H7 (cell line): ENCODE data around the gene CIITA. TPM values are rescaled to one million over a fixed set of nuclear protein-coding genes. Genes with fewer than 3 reads are reported as not detected.
"Not testable (repeated sequence)": the region's sequence is repeated elsewhere in the genome, so short reads cannot be mapped to it uniquely, and the experiment has no call there.

Experiments used
- DNase-seq: peaks from one replicate; pipeline ENCODE4 v3.0.0; 2012
- H3K27me3 ChIP-seq: 2 replicates; pipeline ENCODE4 v1.6.0; 2011; ENCODE audit warnings: mild to moderate bottlenecking, low read length; ENCODE audit not compliant: control insufficient read depth, insufficient read depth
- H3K36me3 ChIP-seq: replicated peaks from 2 replicates; pipeline ENCODE4 v1.5.1; 2011; ENCODE audit warnings: low read length; ENCODE audit not compliant: control insufficient read depth, insufficient read depth
- H3K4me3 ChIP-seq: 2 replicates; pipeline ENCODE4 v1.5.1; 2011; ENCODE audit warnings: low read depth, mild to moderate bottlenecking, control low read depth, low read length, moderate library complexity; ENCODE audit not compliant: insufficient read depth
- total RNA-seq: library from RNA; depleted of rRNA; stranded (reverse); fragments of >200 nt; shearing (Covaris generic); gene quantifications from 2 replicates; pipeline ENCODE4 v1.2.3, GENCODE V29; 2014

Gene CIITA
- total RNA-seq, 1 experiment from 2014 or later: not detected

DNA sequence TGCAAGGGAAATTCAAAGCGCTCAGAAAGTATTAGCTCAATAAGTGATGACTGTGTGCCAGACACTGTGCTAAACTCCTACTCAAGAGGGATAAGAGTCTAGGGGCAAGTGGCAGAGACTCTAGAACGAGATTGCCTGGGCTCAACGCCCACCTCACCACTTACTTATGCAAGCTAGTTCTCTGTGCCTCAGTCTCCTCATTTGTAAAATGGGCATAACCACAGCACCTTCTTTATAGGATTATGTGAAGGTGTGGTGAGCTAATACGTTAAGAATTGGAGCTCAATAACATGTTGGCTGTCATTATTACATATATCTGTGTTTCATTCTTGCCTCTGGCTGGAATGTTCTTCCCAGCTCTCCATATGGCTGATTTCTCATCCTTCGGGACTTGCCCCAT, 49.9 kb downstream of the CIITA start:
- H3K36me3 ChIP-seq: no peaks in the 10 kb centered on the region; the same call in none of the 2 replicates

DNA sequence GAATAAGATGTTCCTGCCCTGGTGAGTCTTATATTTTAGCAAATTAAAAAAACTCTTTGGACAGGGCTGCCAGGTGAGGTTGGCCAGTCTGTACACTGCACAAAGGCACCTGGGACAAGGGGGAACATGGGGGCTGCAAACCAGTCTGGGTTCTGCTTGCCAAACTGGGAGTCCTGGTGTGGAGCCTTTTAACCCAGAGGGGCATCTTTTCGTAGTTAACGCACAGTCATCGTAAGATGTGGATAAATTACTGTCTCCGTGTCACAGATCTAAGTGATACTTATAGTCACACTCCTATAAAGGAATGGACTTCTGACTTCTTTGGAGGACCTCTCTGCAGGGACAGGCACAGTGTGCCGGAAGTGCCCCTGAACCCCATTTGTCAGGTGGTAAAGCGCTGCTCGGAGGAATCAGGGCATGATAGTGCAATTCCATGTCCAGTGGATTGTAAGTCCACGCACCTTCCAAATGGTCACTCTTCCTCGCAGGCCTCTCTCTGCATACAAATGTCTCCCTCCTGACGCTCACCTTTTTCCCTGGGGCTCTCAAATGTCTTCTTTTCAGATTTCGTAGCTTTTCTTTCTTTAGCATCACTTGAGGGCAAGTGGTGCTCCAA, 50.6 kb downstream of the CIITA start:
- H3K4me3 ChIP-seq: no peak overlapping the region
- DNase-seq: no peak
- H3K36me3 ChIP-seq: no peaks in the 10 kb centered on the region; the same call in none of the 2 replicates
- H3K27me3 ChIP-seq: no peaks in the 10 kb centered on the region

More for the DNA sequence above, 49.9 kb downstream of the CIITA start:
- no peak for DNase-seq
- no peaks in the 10 kb centered on the region for H3K27me3 ChIP-seq
- H3K4me3 ChIP-seq: no peak overlapping the region

DNA sequence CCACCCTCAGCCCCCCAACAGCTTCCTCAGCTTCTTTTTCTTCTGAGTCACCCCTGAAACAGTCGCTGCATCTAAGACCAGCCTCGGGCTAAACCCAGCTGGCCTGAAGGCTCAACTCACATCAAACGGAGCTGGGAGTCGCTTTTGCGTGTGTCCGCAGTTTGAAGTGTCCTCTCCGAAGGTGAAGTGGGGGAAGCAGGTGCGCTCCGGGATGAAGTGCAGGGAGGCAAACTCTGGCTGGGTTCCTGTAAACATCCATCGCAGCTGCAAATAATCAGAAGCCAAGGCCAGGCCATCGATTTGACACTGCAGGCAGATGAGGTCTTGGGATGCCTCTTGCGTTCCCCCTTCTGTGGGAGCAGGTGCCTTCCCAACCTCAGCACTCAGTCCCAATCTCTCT, 52.1 kb downstream of the CIITA start:
- not testable (repeated sequence) for H3K4me3 ChIP-seq, H3K27me3 ChIP-seq, H3K36me3 ChIP-seq, DNase-seq

DNA sequence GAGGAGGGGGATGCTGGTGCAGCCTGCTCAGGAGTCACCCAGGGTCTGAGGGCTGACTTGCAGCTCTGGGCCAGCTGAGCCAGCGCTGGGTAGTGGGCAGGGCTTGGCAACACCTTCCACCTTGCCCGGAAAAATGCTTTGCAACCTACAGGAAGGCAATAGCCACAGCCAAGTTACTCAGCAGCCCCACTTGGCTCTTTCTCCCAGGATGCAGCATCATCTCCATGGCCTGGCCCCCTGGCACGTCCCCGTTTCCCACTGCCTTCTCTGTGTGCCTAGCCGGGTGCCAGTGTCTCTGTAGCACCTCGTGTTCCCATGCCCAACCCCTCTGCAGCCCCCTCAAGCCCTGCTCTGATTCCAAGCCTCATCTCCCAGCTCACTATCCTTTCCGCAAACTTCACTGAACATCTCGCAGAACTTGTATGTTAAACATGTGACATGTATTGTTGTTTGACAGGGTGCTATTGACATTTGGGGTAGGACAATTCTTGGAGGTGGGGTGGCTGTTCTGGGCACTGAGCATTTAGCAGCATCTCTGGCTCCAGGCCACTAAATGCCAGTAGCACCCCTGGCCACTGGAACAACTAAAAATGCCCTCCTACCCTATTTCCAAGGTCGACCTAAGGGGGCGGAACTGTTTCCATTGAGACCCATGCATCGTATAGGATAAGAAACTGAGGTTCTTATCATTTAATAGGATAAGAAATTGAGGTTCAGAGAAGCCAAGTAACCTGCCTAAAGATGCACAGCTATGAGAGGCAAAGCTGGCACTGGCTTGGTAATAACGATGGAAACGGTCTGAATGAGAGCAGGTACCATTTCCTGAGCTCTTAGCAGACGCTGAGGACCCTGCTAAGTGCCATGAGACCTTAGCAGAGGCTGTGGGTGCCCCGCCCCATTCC, 53.1 kb downstream of the CIITA start:
- H3K36me3 ChIP-seq: peaks cover 5% of the 10 kb centered on the region
- H3K27me3 ChIP-seq: no peaks in the 10 kb centered on the region
- DNase-seq: no peak
- H3K4me3 ChIP-seq: no peak overlapping the region

DNA sequence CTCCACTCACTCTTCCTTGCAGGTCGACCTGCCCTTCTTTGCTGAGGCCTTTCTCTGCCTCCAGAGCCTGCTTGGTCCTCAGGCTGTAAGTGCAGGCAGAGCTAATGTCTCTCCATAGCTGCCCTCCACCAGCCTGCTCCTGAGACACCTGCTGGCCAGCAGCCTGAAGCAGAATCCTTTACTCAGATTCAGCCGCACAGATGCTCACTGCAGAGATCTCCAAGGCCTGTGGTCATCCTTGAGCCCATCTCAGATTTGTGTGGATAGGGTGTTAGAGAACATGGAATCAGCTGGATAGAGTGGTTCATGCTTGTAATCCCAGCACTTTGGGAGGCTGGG, 53.7 kb downstream of the CIITA start:
- peaks cover 5% of the 10 kb centered on the region for H3K36me3 ChIP-seq
- peak; percentile 47 for DNase-seq
- no peak overlapping the region for H3K4me3 ChIP-seq
- H3K27me3 ChIP-seq: no peaks in the 10 kb centered on the region

DNA sequence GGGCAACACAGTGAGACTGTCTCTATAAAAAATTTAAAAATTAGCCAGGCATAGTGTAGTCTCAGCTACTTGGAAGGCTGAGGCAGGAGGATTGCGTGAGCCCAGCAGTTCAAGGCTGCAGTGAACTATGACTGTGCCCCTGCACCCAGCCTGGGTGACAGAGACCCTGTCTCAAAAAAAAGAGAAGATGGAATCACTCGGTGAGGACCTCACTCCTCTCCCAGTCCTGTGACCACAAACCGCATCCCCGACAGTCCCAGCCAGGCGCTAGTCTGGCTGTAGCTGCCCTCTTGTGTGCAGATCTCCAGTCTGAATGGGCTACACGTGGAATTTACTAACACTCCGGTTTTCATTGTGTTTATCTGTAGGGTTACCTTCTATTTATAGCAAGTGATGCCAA, 54.1 kb downstream of the CIITA start:
- no peaks in the 10 kb centered on the region for H3K27me3 ChIP-seq
- H3K4me3 ChIP-seq: no peak overlapping the region
- no peak for DNase-seq
- peaks cover 5% of the 10 kb centered on the region for H3K36me3 ChIP-seq

DNA sequence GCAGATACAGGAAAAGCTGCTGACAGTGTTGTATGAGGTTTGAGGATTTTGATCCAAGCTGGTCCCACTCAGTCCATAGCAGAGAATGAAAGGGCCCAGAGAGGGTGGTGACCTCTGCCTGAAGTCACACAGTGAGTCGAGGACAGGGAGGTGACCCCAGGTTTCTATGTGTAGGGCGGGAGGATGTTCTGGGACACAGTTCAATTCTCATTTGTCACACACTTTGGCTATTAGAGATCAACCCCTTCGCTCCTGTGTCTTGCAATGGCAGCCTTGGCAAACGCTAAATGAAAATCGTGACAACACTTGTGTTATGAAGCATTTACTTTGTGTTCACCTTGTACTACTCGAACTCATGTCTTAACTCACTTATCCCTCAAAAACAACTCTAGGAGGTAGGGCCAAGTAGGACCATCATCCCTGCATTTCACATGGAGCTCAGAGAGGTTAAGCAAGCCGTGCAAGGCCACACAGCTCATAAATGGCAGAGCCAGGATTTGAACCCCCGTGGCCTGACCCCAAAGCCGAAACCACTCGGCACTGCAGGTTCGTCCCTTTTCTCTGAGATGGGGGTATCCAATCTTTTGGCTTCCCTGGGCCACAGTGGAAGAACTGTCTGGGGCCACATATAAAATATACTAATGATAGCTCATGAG, 55.1 kb downstream of the CIITA start:
- peaks cover 5% of the 10 kb centered on the region for H3K36me3 ChIP-seq
- no peak overlapping the region for H3K4me3 ChIP-seq
- H3K27me3 ChIP-seq: no peaks in the 10 kb centered on the region
- DNase-seq: no peak

DNA sequence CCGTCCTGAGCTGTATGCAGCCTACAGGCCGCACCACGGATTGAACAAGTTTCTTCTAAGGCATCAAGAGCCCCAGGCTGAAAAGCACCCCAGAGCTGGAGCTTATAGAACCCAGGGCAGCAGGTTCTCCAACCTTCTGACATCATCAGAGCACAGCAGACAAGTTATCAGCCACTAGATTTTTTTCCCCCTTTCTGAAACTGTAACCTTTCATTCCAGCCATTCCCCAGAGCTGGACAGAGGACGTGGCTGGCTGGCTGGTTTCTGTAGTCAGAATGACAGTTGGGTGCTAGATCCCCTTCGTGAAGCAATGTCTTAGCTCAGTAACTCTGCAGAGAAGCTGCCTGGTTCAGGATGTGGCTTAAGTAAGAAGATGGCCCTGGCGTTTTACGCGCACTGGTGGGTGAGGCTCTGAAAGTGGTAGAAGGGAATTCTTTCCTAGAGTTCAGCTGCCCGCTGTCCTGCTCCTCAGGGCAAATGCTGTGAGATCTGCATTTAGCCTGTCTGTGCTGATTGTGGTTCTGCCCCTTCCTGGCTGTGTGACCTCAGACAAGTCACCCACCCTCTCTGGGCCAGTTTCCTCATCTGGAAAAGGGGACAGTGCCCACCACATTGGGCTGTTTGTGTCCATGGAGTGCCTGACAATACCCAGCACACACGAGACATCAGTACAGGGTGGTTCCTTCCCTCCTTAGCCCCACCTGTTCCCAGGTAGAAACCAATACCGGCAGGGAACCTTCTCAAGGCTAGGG, 56.1 kb downstream of the CIITA start:
- no peak for DNase-seq
- H3K36me3 ChIP-seq: peaks cover 5% of the 10 kb centered on the region
- no peak overlapping the region for H3K4me3 ChIP-seq
- no peaks in the 10 kb centered on the region for H3K27me3 ChIP-seq

DNA sequence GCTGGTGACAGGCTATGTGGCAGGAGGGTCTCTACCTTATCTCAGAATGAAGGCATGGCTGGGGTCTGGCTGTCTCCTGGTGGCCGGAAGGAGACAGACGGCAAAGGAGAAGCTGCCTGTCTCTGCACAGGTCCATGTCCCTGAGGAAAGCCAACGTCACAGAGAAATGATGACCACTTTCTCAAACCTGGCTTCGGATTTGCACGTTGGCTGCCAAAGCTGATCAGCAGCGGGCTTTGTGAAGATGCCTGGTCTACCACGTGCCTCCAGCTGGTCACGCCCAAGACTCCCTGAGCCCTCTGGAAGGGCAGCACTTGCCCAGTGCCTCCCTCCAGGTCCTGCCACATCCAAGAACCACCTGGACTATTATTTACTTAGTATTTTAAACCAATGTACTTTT, 56.9 kb downstream of the CIITA start:
- no peaks in the 10 kb centered on the region for H3K27me3 ChIP-seq
- no peak overlapping the region for H3K4me3 ChIP-seq
- no peak for DNase-seq
- peaks cover 6% of the 10 kb centered on the region for H3K36me3 ChIP-seq

DNA sequence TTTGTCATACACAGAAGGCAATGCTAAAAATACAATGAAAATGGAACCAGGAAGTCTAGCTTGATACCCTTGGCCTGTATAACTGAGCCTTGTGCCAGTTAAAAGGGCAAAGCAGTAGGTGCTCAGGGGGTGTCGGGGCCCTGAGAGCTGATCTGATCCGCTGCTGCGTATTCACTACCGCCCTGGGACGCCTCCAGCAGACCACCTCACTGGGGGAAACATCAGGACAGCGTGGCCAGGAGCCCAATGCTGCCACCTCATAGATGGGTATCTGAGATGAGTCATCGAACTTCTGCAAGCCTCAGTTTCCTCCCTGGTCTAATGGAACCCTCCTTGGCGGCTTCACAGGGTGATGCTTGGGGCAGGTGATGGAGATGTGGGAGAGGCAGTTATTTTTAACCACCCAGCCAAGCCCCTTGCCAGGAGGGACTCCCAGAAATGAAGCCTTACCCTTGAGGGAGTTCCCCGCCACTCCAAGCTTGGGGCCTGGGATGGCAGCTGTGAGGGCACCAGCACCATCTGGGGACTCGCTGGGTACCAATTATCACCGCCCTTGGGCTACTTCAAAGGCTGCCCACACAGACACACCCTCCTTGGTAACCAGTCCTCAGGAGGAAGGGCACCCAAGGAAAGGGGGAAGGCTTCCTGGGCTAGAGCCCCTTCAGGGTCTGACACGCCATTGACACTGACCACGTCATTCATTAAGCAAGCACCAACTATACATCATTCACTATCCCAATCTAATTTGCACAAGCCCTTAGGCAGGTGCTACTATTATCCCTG, 57.5 kb downstream of the CIITA start:
- H3K27me3 ChIP-seq: no peaks in the 10 kb centered on the region
- no peak for DNase-seq
- H3K4me3 ChIP-seq: no peak overlapping the region
- peaks cover 9% of the 10 kb centered on the region for H3K36me3 ChIP-seq

DNA sequence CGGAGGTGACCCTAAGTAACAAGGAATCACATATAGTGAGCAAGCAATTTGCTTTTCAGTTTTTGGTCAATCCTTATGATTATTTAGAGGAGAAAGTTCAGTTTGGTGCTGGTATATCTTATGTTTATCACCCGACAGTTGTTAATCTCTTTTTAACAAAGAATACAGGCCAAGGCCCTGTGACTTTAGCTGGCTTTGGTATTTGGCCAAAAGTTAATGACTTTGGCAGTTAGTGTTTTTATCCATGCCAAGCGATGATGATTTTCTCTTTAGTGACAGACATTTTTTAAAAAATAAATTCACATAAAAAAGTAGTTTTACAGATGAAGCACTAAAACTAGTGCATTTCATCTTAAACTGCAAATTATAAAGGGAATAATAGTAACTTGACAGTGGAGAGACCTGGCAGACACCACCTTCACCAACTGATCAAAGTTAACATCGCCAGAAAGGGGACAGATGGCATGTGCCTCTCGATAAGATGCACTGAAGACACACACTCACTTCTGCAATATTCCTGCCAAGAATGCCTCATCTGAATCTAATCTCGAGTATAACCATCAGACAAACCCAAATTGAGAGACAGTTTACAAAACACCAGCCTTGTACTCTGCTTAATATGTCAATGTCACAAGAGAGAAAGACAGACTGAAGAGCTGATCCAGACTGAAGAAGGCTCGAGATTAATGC, 58.4 kb downstream of the CIITA start:
- Histone ChIP-seq H3K27me3 (no peaks in the 10 kb centered on the region), H3K36me3 (peaks cover 9% of the 10 kb centered on the region), H3K4me3 (no peak overlapping the region)
- no peak for DNase-seq

DNA sequence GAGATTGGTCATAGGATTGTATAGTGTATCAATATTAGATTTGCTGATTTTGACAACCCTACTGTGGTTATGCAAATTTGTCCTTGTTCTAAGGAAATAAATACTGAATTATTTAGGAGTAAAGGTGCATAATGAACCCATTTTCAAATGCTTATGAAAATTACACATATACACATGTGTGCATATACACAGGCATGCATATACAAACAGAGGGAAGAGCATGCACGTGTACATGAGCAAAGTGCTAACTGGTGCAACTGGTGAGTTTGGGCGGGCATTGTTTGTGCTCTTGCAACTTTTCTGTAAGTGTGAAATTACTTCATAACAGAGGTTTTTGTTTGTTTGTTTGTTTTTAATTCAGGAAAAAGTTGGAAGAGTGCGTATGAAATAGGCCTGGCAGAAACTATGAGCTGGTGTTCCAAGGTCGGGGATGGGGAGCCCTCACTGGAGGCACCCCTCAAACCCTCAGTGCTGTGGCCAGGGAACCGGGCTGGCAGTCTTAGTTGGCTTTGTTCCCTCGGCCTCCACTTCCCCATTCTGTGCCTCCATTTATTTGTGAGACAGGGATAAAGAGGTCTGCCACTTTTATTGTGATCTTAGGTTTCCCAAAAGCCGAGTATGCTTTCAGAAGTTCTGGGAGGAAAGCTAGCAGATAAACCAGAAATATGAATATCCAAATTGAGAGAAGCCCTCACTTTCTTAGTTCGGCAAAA, 59.4 kb downstream of the CIITA start:
- Histone ChIP-seq H3K36me3 (peaks cover 9% of the 10 kb centered on the region), H3K4me3 (no peak overlapping the region), H3K27me3 (no peaks in the 10 kb centered on the region)
- no peak for DNase-seq
